Activated CD4-positive, alpha-beta memory T cell treated with anti-CD3 and anti-CD28 coated beads for 36 hours (primary cell): Measurements from ENCODE around the gene TMEM86B. TPM values are rescaled to one million over a fixed set of nuclear protein-coding genes. Genes with fewer than 3 reads are reported as not detected.

Source experiments
- CTCF ChIA-PET: fragments of 350-600 bp; sonication (Branson Sonifier 250); formaldehyde crosslinking; loops from one replicate; lab custom pipeline; 2021; ENCODE audit warnings: antibody characterized with exemption, inconsistent platforms; lab: Charles Lee
- POLR2A ChIA-PET: fragments of 350-600 bp; sonication (Branson Sonifier 250); formaldehyde crosslinking; loops from one replicate; lab custom pipeline; 2021; ENCODE audit warnings: antibody characterized with exemption; lab: Charles Lee
- DNase-seq: peaks from one replicate; pipeline ENCODE4 v3.0.0-alpha.2; 2020
- H3K27ac Mint-ChIP-seq: one replicate; pipeline ENCODE4 v1.8.0; 2021; ENCODE audit warnings: mixed read lengths
- H3K27me3 Mint-ChIP-seq: one replicate; pipeline ENCODE4 v1.8.0; 2021; ENCODE audit warnings: mixed read lengths
- H3K36me3 Mint-ChIP-seq: one replicate; pipeline ENCODE4 v1.8.0; 2021; ENCODE audit warnings: mixed read lengths
- H3K4me1 Mint-ChIP-seq: one replicate; pipeline ENCODE4 v1.8.0; 2021; ENCODE audit warnings: low read depth, mixed read lengths
- H3K4me3 Mint-ChIP-seq: one replicate; pipeline ENCODE4 v1.8.0; 2021; ENCODE audit warnings: mild to moderate bottlenecking, mixed read lengths
- H3K9me3 Mint-ChIP-seq: one replicate; pipeline ENCODE4 v1.8.0; 2021; ENCODE audit warnings: mixed read lengths
- intact Hi-C: fragments of 100-400 bp; cut with micrococcal nuclease; formaldehyde crosslinking; loops from one replicate; pipeline ENCODE4 v1.15.1; 2023
- total RNA-seq, 2 experiments: library from RNA; stranded (reverse); gene quantifications; one replicate each; pipeline ENCODE4 v1.2.3, GENCODE V29; 2021

TMEM86B gene
- total RNA-seq, 2 experiments from 2014 or later, result 4.8 to 6.5 TPM

- H3K4me3 Mint-ChIP-seq, result no peak overlapping the region
- intact Hi-C loops, result no loop called here
- no peak overlapping the region for H3K27ac Mint-ChIP-seq
- DNase-seq, result no peak
- ChIA-PET POLR2A (no interaction called here), CTCF (no interaction called here)
- peaks cover 2% of the 10 kb centered on the region for H3K4me1 Mint-ChIP-seq
- H3K9me3 Mint-ChIP-seq, result no peaks in the 10 kb centered on the region
- no peaks in the 10 kb centered on the region for H3K27me3 Mint-ChIP-seq
- H3K36me3 Mint-ChIP-seq, result peaks cover 58% of the 10 kb centered on the region
These were observed 9.5 kb upstream of the TMEM86B start for GRCh38 chr19:55238030-55238429.

- POLR2A ChIA-PET, result no interaction called here
- H3K27ac Mint-ChIP-seq, result no peak overlapping the region
- H3K9me3 Mint-ChIP-seq, result no peaks in the 10 kb centered on the region
- CTCF ChIA-PET, result no interaction called here
- H3K27me3 Mint-ChIP-seq, result no peaks in the 10 kb centered on the region
- intact Hi-C loops, result no loop called here
- H3K36me3 Mint-ChIP-seq, result peaks cover 50% of the 10 kb centered on the region
- no peak for DNase-seq
- no peaks in the 10 kb centered on the region for H3K4me1 Mint-ChIP-seq
- no peak overlapping the region for H3K4me3 Mint-ChIP-seq
These were observed 4.4 kb upstream of the TMEM86B start for GRCh38 chr19:55232986-55233385.

GRCh38 chr19:55232286-55232602, 3.7 kb upstream of the TMEM86B start:
- Mint-ChIP-seq H3K27ac (no peak overlapping the region), H3K9me3 (no peaks in the 10 kb centered on the region), H3K4me3 (no peak overlapping the region), H3K4me1 (no peaks in the 10 kb centered on the region), H3K27me3 (no peaks in the 10 kb centered on the region), H3K36me3 (peaks cover 51% of the 10 kb centered on the region)
- ChIA-PET CTCF (no interaction called here), POLR2A (no interaction called here)
- intact Hi-C loops, result no loop called here
- no peak for DNase-seq

GRCh38 chr19:55231391-55232285, 3.1 kb upstream of the TMEM86B start:
- no peak for DNase-seq
- ChIA-PET CTCF (no interaction called here), POLR2A (no interaction called here)
- Mint-ChIP-seq H3K4me3 (no peak overlapping the region), H3K27ac (no peak overlapping the region), H3K36me3 (peaks cover 45% of the 10 kb centered on the region), H3K4me1 (no peaks in the 10 kb centered on the region), H3K27me3 (no peaks in the 10 kb centered on the region), H3K9me3 (no peaks in the 10 kb centered on the region)
- intact Hi-C loops, result no loop called here

GRCh38 chr19:55230780-55231179, 2.2 kb upstream of the TMEM86B start:
- no peak overlapping the region for H3K27ac Mint-ChIP-seq
- no peaks in the 10 kb centered on the region for H3K27me3 Mint-ChIP-seq
- H3K9me3 Mint-ChIP-seq, result no peaks in the 10 kb centered on the region
- no peak for DNase-seq
- H3K4me3 Mint-ChIP-seq, result no peak overlapping the region
- ChIA-PET POLR2A (no interaction called here), CTCF (no interaction called here)
- intact Hi-C loops, result no loop called here
- H3K36me3 Mint-ChIP-seq, result peaks cover 39% of the 10 kb centered on the region
- no peaks in the 10 kb centered on the region for H3K4me1 Mint-ChIP-seq

GRCh38 chr19:55230329-55230728, 1.8 kb upstream of the TMEM86B start:
- intact Hi-C loops, result no loop called here
- CTCF ChIA-PET, result no interaction called here
- POLR2A ChIA-PET, result no interaction called here
- H3K4me1 Mint-ChIP-seq, result no peaks in the 10 kb centered on the region
- DNase-seq, result no peak
- no peak overlapping the region for H3K4me3 Mint-ChIP-seq
- peaks cover 43% of the 10 kb centered on the region for H3K36me3 Mint-ChIP-seq
- no peak overlapping the region for H3K27ac Mint-ChIP-seq
- H3K9me3 Mint-ChIP-seq, result no peaks in the 10 kb centered on the region
- no peaks in the 10 kb centered on the region for H3K27me3 Mint-ChIP-seq

GRCh38 chr19:55229789-55230182, 1.2 kb upstream of the TMEM86B start:
- DNase-seq, result no peak
- Mint-ChIP-seq H3K9me3 (no peaks in the 10 kb centered on the region), H3K27me3 (no peaks in the 10 kb centered on the region), H3K36me3 (peaks cover 40% of the 10 kb centered on the region), H3K27ac (no peak overlapping the region), H3K4me1 (no peaks in the 10 kb centered on the region), H3K4me3 (no peak overlapping the region)
- intact Hi-C loops, result no loop called here
- CTCF ChIA-PET, result no interaction called here
- POLR2A ChIA-PET, result no interaction called here

GRCh38 chr19:55229145-55229788, 704 bp upstream of the TMEM86B start:
- Mint-ChIP-seq H3K27ac (no peak overlapping the region), H3K9me3 (no peaks in the 10 kb centered on the region), H3K36me3 (peaks cover 36% of the 10 kb centered on the region), H3K27me3 (no peaks in the 10 kb centered on the region), H3K4me1 (no peaks in the 10 kb centered on the region), H3K4me3 (no peak overlapping the region)
- CTCF ChIA-PET, result no interaction called here
- intact Hi-C loops, result no loop called here
- POLR2A ChIA-PET, result no interaction called here
- DNase-seq, result no peak

- POLR2A ChIA-PET, result no interaction called here
- Mint-ChIP-seq H3K27ac (no peak overlapping the region), H3K4me3 (no peak overlapping the region), H3K9me3 (no peaks in the 10 kb centered on the region), H3K27me3 (no peaks in the 10 kb centered on the region), H3K4me1 (no peaks in the 10 kb centered on the region), H3K36me3 (peaks cover 33% of the 10 kb centered on the region)
- CTCF ChIA-PET, result no interaction called here
- intact Hi-C loops, result no loop called here
- no peak for DNase-seq
These were observed 560 bp downstream of the TMEM86B start for GRCh38 chr19:55228015-55228391.

- ChIA-PET CTCF (no interaction called here), POLR2A (no interaction called here)
- H3K4me1 Mint-ChIP-seq, result no peaks in the 10 kb centered on the region
- H3K9me3 Mint-ChIP-seq, result no peaks in the 10 kb centered on the region
- H3K27me3 Mint-ChIP-seq, result no peaks in the 10 kb centered on the region
- H3K4me3 Mint-ChIP-seq, result no peak overlapping the region
- intact Hi-C loops, result no loop called here
- no peak for DNase-seq
- H3K27ac Mint-ChIP-seq, result peak overlapping the region; percentile 24
- H3K36me3 Mint-ChIP-seq, result peaks cover 32% of the 10 kb centered on the region
These were observed 1.1 kb downstream of the TMEM86B start for GRCh38 chr19:55227241-55228014.

- H3K4me3 Mint-ChIP-seq, result no peak overlapping the region
- H3K36me3 Mint-ChIP-seq, result peaks cover 31% of the 10 kb centered on the region
- CTCF ChIA-PET, result no interaction called here
- H3K9me3 Mint-ChIP-seq, result no peaks in the 10 kb centered on the region
- H3K4me1 Mint-ChIP-seq, result no peaks in the 10 kb centered on the region
- POLR2A ChIA-PET, result no interaction called here
- H3K27ac Mint-ChIP-seq, result no peak overlapping the region
- H3K27me3 Mint-ChIP-seq, result no peaks in the 10 kb centered on the region
- intact Hi-C loops, result no loop called here
- DNase-seq, result no peak
These were observed 1.8 kb downstream of the TMEM86B start for GRCh38 chr19:55226788-55227187.

GRCh38 chr19:55226273-55226672, 2.3 kb downstream of the TMEM86B start:
- H3K27ac Mint-ChIP-seq, result no peak overlapping the region
- no peak overlapping the region for H3K4me3 Mint-ChIP-seq
- H3K9me3 Mint-ChIP-seq, result peaks cover 3% of the 10 kb centered on the region
- H3K36me3 Mint-ChIP-seq, result peaks cover 33% of the 10 kb centered on the region
- CTCF ChIA-PET, result no interaction called here
- H3K4me1 Mint-ChIP-seq, result no peaks in the 10 kb centered on the region
- POLR2A ChIA-PET, result no interaction called here
- no peaks in the 10 kb centered on the region for H3K27me3 Mint-ChIP-seq
- DNase-seq, result no peak
- intact Hi-C loops, result no loop called here
